Stimulated activated CD8-positive, alpha-beta memory T cell treated with anti-CD3 and anti-CD28 coated beads, Interleukin-4, amount 100 ng/mL, for 1 hour (primary cell): ENCODE data around the gene ZNF785.
"Not testable (repeated sequence)": the region's sequence is repeated elsewhere in the genome, so short reads cannot be mapped to it uniquely, and the experiment has no call there.

Experiments used
- DNase-seq, 2 donors: peaks; one replicate each; pipeline ENCODE4 v3.0.0-alpha.2; 2020; ENCODE audit warnings: low read depth in 2 of 2, low spot score in 1 of 2

ZNF785 gene

GRCh38 chr16:30602616-30603277 lies 17.2 kb upstream of the ZNF785 start:
- DNase-seq, result no peak

- no peak for DNase-seq
Measured at GRCh38 chr16:30601966-30602365, 16.5 kb upstream of the ZNF785 start.

- no peak for DNase-seq
Measured at GRCh38 chr16:30600929-30601328, 15.4 kb upstream of the ZNF785 start.

- no peak for DNase-seq
Measured at GRCh38 chr16:30600215-30600614, 14.7 kb upstream of the ZNF785 start.

GRCh38 chr16:30592871-30593270 lies 7.4 kb upstream of the ZNF785 start:
- DNase-seq, result no peak

GRCh38 chr16:30590869-30591268 lies 5.4 kb upstream of the ZNF785 start:
- DNase-seq, result not testable (repeated sequence)

- not testable (repeated sequence) for DNase-seq
Measured at GRCh38 chr16:30589582-30589981, 4.1 kb upstream of the ZNF785 start.

GRCh38 chr16:30588651-30589050 lies 3.2 kb upstream of the ZNF785 start:
- no peak for DNase-seq

- no peak for DNase-seq
Measured at GRCh38 chr16:30585022-30585399, 486 bp downstream of the ZNF785 start.

GRCh38 chr16:30582611-30583340 lies 2.7 kb downstream of the ZNF785 start:
- no peak for DNase-seq

GRCh38 chr16:30581457-30581856 lies 4.0 kb downstream of the ZNF785 start:
- no peak for DNase-seq

- no peak for DNase-seq
Measured at GRCh38 chr16:30574678-30575077, 10.8 kb downstream of the ZNF785 start.

- DNase-seq, result peak; percentile 76 to 87
Measured at GRCh38 chr16:30571445-30572322, 13.8 kb downstream of the ZNF785 start, which contains the start of gene ZNF688. Gene ZNF688, minus strand, starts transcription at chr16:30571714. Its CDS starts 85 bp downstream, at chr16:30571629.

- no peak for DNase-seq
Measured at GRCh38 chr16:30570636-30571444, 14.7 kb downstream of the ZNF785 start.

- DNase-seq, result no peak
Measured at GRCh38 chr16:30569746-30570635, 15.5 kb downstream of the ZNF785 start.

- no peak for DNase-seq
Measured at GRCh38 chr16:30569281-30569680, 16.2 kb downstream of the ZNF785 start.

GRCh38 chr16:30567991-30568638 lies 17.4 kb downstream of the ZNF785 start:
- no peak for DNase-seq

GRCh38 chr16:30567160-30567990 lies 18.1 kb downstream of the ZNF785 start:
- no peak for DNase-seq
